Panc1 (cell line): Measurements from ENCODE around the gene FBXO10. TPM values are rescaled to one million over a fixed set of nuclear protein-coding genes. Genes with fewer than 3 reads are reported as not detected.

ENCODE experiments used
- ATAC-seq: fragments of 200-7000 bp; cut with Tn5 transposase; 2 replicates; pipeline ENCODE4 v1.9.1; 2020; ENCODE audit warnings: mild to moderate bottlenecking, moderate library complexity
- BruUV-seq: library from RNA; stranded (reverse); fragments of 400-500 nt; replicated peaks from 2 replicates; lab custom pipeline; 2021; lab: Mats Ljungman, UMichigan
- CTCF ChIA-PET: fragments of 300-600 bp; sonication (Branson Sonifier 250); formaldehyde crosslinking; loops from one replicate; lab custom pipeline; 2022; ENCODE audit warnings: antibody characterized with exemption; lab: Charles Lee
- POLR2A ChIA-PET: fragments of 300-600 bp; sonication (Branson Sonifier 250); formaldehyde crosslinking; loops from one replicate; lab custom pipeline; 2022; ENCODE audit warnings: antibody characterized with exemption; lab: Charles Lee
- DNase-seq: peaks from one replicate; pipeline ENCODE4 v3.0.0-alpha.2; 2010; ENCODE audit warnings: low read depth, low spot score
- H3K27ac ChIP-seq: 2 replicates; pipeline ENCODE4 v1.5.1; 2011; ENCODE audit warnings: mild to moderate bottlenecking, low read length, inconsistent platforms
- H3K27me3 ChIP-seq: fragments of 200-500 bp; sonication (Bioruptor generic); 2 replicates; pipeline ENCODE4 v1.6.0; 2014; ENCODE audit warnings: low read length, inconsistent platforms; ENCODE audit not compliant: control insufficient read depth, insufficient read depth
- H3K36me3 ChIP-seq: fragments of 200-500 bp; sonication (Bioruptor generic); 2 replicates; pipeline ENCODE4 v1.5.1; 2014; ENCODE audit warnings: inconsistent platforms, mild to moderate bottlenecking, low read length, moderate library complexity; ENCODE audit not compliant: control insufficient read depth, insufficient read depth
- H3K4me1 ChIP-seq: 2 replicates; pipeline ENCODE4 v1.5.1; 2011; ENCODE audit warnings: inconsistent platforms, mild to moderate bottlenecking, low read length, moderate library complexity; ENCODE audit not compliant: control insufficient read depth, insufficient read depth
- H3K4me3 ChIP-seq, 2 experiments: 2 replicates each; pipeline ENCODE4 v1.5.1; 2011 to 2012; ENCODE audit warnings: low read depth in 2 of 2, low read length in 2 of 2, mild to moderate bottlenecking in 2 of 2, inconsistent platforms in 1 of 2, moderate library complexity in 1 of 2
- H3K9me3 ChIP-seq: fragments of 200-500 bp; sonication (Bioruptor generic); 2 replicates; pipeline ENCODE4 v1.5.1; 2014; ENCODE audit warnings: low read depth, mild to moderate bottlenecking, inconsistent platforms, low read length, moderate library complexity; ENCODE audit not compliant: control insufficient read depth, insufficient read depth
- CTCF ChIP-seq: fragments of 450-650 bp; IDR thresholded peaks from 2 replicates; pipeline ENCODE4 v1.5.1; 2017; ENCODE audit warnings: mild to moderate bottlenecking
- POLR2AphosphoS5 ChIP-seq: IDR thresholded peaks from 2 replicates; pipeline ENCODE4 v1.6.1; 2012; ENCODE audit warnings: mild to moderate bottlenecking, low read depth, low read length, moderate library complexity
- REST ChIP-seq, 2 experiments: IDR thresholded peaks; 2 replicates each; pipeline ENCODE4 v1.6.1; 2011 to 2012; ENCODE audit warnings: low read depth in 2 of 2, control low read depth in 1 of 2, low read length in 1 of 2, mild to moderate bottlenecking in 1 of 2, moderate library complexity in 1 of 2; ENCODE audit not compliant: insufficient read depth in 1 of 2
- SIN3A ChIP-seq: IDR thresholded peaks from 2 replicates; pipeline ENCODE4 v1.6.1; 2012; ENCODE audit warnings: low read depth, mild to moderate bottlenecking, low read length, moderate library complexity, borderline replicate concordance; ENCODE audit not compliant: insufficient read depth
- TCF7L2 ChIP-seq: IDR thresholded peaks from 2 replicates; pipeline ENCODE4 v1.6.1; 2011; ENCODE audit warnings: mild to moderate bottlenecking, low read depth, low read length, inconsistent platforms
- in situ Hi-C: cut with HindIII; loops from 2 replicates; pipeline ENCODE4 v1.10.0; 2016; ENCODE audit warnings: low sequenced_read_pairs, low pct_unique_long_range_greater_than_20kb
- intact Hi-C: fragments of 100-400 bp; cut with micrococcal nuclease; formaldehyde crosslinking; loops from one replicate; pipeline ENCODE4 v1.10.0; 2022; ENCODE audit not compliant: unreplicated experiment
- total RNA-seq: library from RNA; stranded (reverse); gene quantifications from one replicate; pipeline ENCODE4 v1.2.1, GENCODE V29; 2021; ENCODE audit not compliant: unreplicated experiment

The FBXO10 gene
- total RNA-seq, 1 experiment from 2014 or later, result 39.8 TPM

GRCh38 chr9:37517923-37518322 lies 58.3 kb downstream of the FBXO10 start:
- CTCF ChIA-PET, result no interaction called here
- POLR2A ChIA-PET, result no interaction called here

GRCh38 chr9:37515620-37516258 lies 60.4 kb downstream of the FBXO10 start:
- CTCF ChIA-PET, result no interaction called here
- TF ChIP-seq REST (IDR thresholded peaks at IDR 0.05; ENCODE audit: insufficient read depth in 1 of 2, low read depth in 2 of 2, low read length in 1 of 2) (no peak), SIN3A (no peak)
- Histone ChIP-seq H3K4me3 (no peak overlapping the region), H3K27ac (no peak overlapping the region), H3K36me3 (no peaks in the 10 kb centered on the region), H3K27me3 (no peaks in the 10 kb centered on the region), H3K4me1 (no peaks in the 10 kb centered on the region), H3K9me3 (no peaks in the 10 kb centered on the region)
- no peak for DNase-seq
- in situ Hi-C loops (no loop called here), intact Hi-C loops (no loop called here)
- no TSS peak for BruUV-seq
- POLR2A ChIA-PET, result interaction anchor here (0.5 kb wide), 1 partner anchor 54 kb away, joined by 4 read pairs; no protein-coding TSS in a partner anchor
- ATAC-seq, result no peak

More at GRCh38 chr9:37517923-37518322, 58.3 kb downstream of the FBXO10 start:
- intact Hi-C loops, result no loop called here
- in situ Hi-C loops, result no loop called here
- ATAC-seq (no peak; the same call in 1 of the 2 replicates), DNase-seq (no peak)
- TF ChIP-seq REST (IDR thresholded peaks at IDR 0.05; ENCODE audit: insufficient read depth in 1 of 2, low read depth in 2 of 2, low read length in 1 of 2), result no peak
- no peak for TF ChIP-seq POLR2AphosphoS5
- no peak for TF ChIP-seq TCF7L2
- TF ChIP-seq SIN3A, result no peak
- TF ChIP-seq CTCF, result no peak
- Histone ChIP-seq H3K4me3 (no peak overlapping the region), H3K4me1 (no peaks in the 10 kb centered on the region), H3K36me3 (no peaks in the 10 kb centered on the region; the same call in 1 of the 2 replicates), H3K9me3 (no peaks in the 10 kb centered on the region), H3K27ac (no peak overlapping the region), H3K27me3 (no peaks in the 10 kb centered on the region)
- no TSS peak for BruUV-seq
